Liver (tissue), 9 donors: ENCODE results near the gene RCOR1. TPM values are rescaled to one million over a fixed set of nuclear protein-coding genes. Genes with fewer than 3 reads are reported as not detected.

Experiments used
- DNase-seq: peaks from one replicate; pipeline ENCODE4 v3.0.0-alpha.2; 2017; ENCODE audit warnings: low spot score
- H3K27ac ChIP-seq, 2 donors: one replicate each; pipeline ENCODE4 v1.7.0; 2013; ENCODE audit warnings: inconsistent platforms in 2 of 2, low read length in 2 of 2, control low read depth in 1 of 2, low read depth in 1 of 2, mild to moderate bottlenecking in 1 of 2
- H3K27me3 ChIP-seq, 4 donors: one replicate each; pipeline versions ENCODE4 v1.6.1 to v1.7.0; 2013; ENCODE audit warnings: low read length in 3 of 4, inconsistent platforms in 1 of 4, mild to moderate bottlenecking in 1 of 4, moderate library complexity in 1 of 4; ENCODE audit not compliant: control insufficient read depth in 4 of 4, insufficient read depth in 4 of 4
- H3K36me3 ChIP-seq, 4 donors: one replicate each; pipeline versions ENCODE4 v1.6.1 to v1.7.0; 2013; ENCODE audit warnings: low read length in 3 of 4, mild to moderate bottlenecking in 3 of 4, low read depth in 1 of 4, moderate library complexity in 1 of 4; ENCODE audit not compliant: control insufficient read depth in 4 of 4, insufficient read depth in 3 of 4
- H3K4me1 ChIP-seq, 4 donors: one replicate each; pipeline versions ENCODE4 v1.6.1 to v1.7.0; 2013; ENCODE audit warnings: low read length in 3 of 4, mild to moderate bottlenecking in 3 of 4, moderate library complexity in 1 of 4; ENCODE audit not compliant: control insufficient read depth in 4 of 4, insufficient read depth in 4 of 4
- H3K4me3 ChIP-seq, 3 donors: one replicate each; pipeline versions ENCODE4 v1.6.1 to v1.7.0; 2013; ENCODE audit warnings: low read length in 3 of 3, control low read depth in 1 of 3, low read depth in 1 of 3, mild to moderate bottlenecking in 1 of 3
- H3K9ac ChIP-seq, 2 donors: one replicate each; pipeline ENCODE4 v1.7.0; 2013; ENCODE audit warnings: low read length in 2 of 2, mild to moderate bottlenecking in 2 of 2, moderate library complexity in 2 of 2, control low read depth in 1 of 2, low read depth in 1 of 2
- H3K9me3 ChIP-seq, 4 donors: one replicate each; pipeline versions ENCODE4 v1.6.1 to v1.7.0; 2013; ENCODE audit warnings: low read length in 3 of 4; ENCODE audit not compliant: control insufficient read depth in 4 of 4
- ATF3 ChIP-seq: IDR thresholded peaks from 2 replicates; pipeline ENCODE4 v1.6.1; 2016; ENCODE audit warnings: antibody characterized with exemption
- CTCF ChIP-seq: fragments of 150-350 bp; IDR thresholded peaks from 2 replicates; pipeline ENCODE4 v1.5.1; 2017; ENCODE audit warnings: improper control_type of control experiment, low read depth, low read length; ENCODE audit not compliant: missing input control
- EGR1 ChIP-seq, 2 donors: IDR thresholded peaks; 2 replicates each; pipeline ENCODE4 v1.6.1; 2016 to 2018; ENCODE audit warnings: antibody characterized with exemption in 2 of 2, low read depth in 2 of 2
- FOXA1 ChIP-seq: IDR thresholded peaks from 2 replicates; pipeline ENCODE4 v1.6.1; 2016; ENCODE audit warnings: antibody characterized with exemption
- FOXA2 ChIP-seq: IDR thresholded peaks from 2 replicates; pipeline ENCODE4 v1.6.1; 2016; ENCODE audit warnings: antibody characterized with exemption
- HNF4A ChIP-seq, 2 donors: conservative IDR thresholded peaks; 2 replicates each; pipeline ENCODE4 v1.6.1; 2016; ENCODE audit warnings: antibody characterized with exemption in 2 of 2, mild to moderate bottlenecking in 2 of 2
- HNF4G ChIP-seq: IDR thresholded peaks from 2 replicates; pipeline ENCODE4 v1.6.1; 2016; ENCODE audit warnings: antibody characterized with exemption
- MAX ChIP-seq: IDR thresholded peaks from 2 replicates; pipeline ENCODE4 v1.6.1; 2016; ENCODE audit warnings: antibody characterized with exemption
- RXRA ChIP-seq, 2 donors: IDR thresholded peaks; 2 replicates each; pipeline ENCODE4 v1.6.1; 2017 to 2018; ENCODE audit warnings: antibody characterized with exemption in 2 of 2, mild to moderate bottlenecking in 1 of 2
- SP1 ChIP-seq: IDR thresholded peaks from 2 replicates; pipeline ENCODE4 v1.6.1; 2018; ENCODE audit warnings: antibody characterized with exemption, mild to moderate bottlenecking
- TAF1 ChIP-seq: conservative IDR thresholded peaks from 2 replicates; pipeline ENCODE4 v1.6.1; 2016; ENCODE audit warnings: antibody characterized with exemption, mild to moderate bottlenecking
- WGBS: extraction: QIAGEN DNeasy Blood & Tissue Kit; methylation state at CpG from one replicate; pipeline ENCODE4 v1.1.7; 2013; 5-methylcytosine and 5-hydroxymethylcytosine counted together
- polyA plus RNA-seq, 2 donors: library from polyadenylated mRNA; stranded (reverse) in 1 of 2; unstranded in 1 of 2; fragments of 200-250 nt in 1 of 2; fragments of >200 nt in 1 of 2; fragmentation: Nextera tagmentation in 1 of 2; extraction: Ambion mirVana in 1 of 2; gene quantifications; one replicate each; pipeline versions ENCODE4 v1.2.1 to v1.2.3, GENCODE V29; 2013 to 2015
- total RNA-seq, 2 donors: library from RNA; depleted of rRNA; stranded (reverse); fragments of >200 nt; gene quantifications; one replicate each; pipeline ENCODE4 v1.2.3, GENCODE V29; 2014
- donor health status: healthy.
- donor health status: healthy.
- donor health status: healthy.
- donor health status: healthy.
- donor health status: healthy.

RCOR1 gene
- total and polyA plus RNA-seq, 4 donors: 4.2 to 17.0 (median 5.7) TPM

GRCh38 chr14:102560458-102561261 is 31.8 kb upstream of the RCOR1 start:
- Histone ChIP-seq H3K4me1 (no peaks in the 10 kb centered on the region), H3K27me3 (no peaks in the 10 kb centered on the region), H3K9me3 (no peaks in the 10 kb centered on the region), H3K36me3 (no peaks in the 10 kb centered on the region), H3K27ac (no peak overlapping the region), H3K9ac (no peak overlapping the region), H3K4me3 (no peak overlapping the region)
- DNase-seq: no peak
- no peak for TF ChIP-seq SP1
- TF ChIP-seq HNF4A (conservative IDR thresholded peaks at IDR 0.05): no peak
- no peak for TF ChIP-seq RXRA (IDR thresholded peaks at IDR 0.05)
- no peak for TF ChIP-seq FOXA2
- WGBS: 82% methylated on average over 14 of the region's 14 CpGs

- Histone ChIP-seq H3K4me1 (peaks cover 0 to 5% (median 0%) of the 10 kb centered on the region in 4 donors), H3K9me3 (no peaks in the 10 kb centered on the region), H3K36me3 (no peaks in the 10 kb centered on the region), H3K4me3 (no peak overlapping the region), H3K27me3 (no peaks in the 10 kb centered on the region), H3K27ac (no peak overlapping the region), H3K9ac (no peak overlapping the region)
- TF ChIP-seq FOXA2: no peak
- no peak for TF ChIP-seq CTCF
- TF ChIP-seq EGR1 (IDR thresholded peaks at IDR 0.05; ENCODE audit: low read depth in 2 of 2): no peak
- no peak for TF ChIP-seq HNF4A (conservative IDR thresholded peaks at IDR 0.05)
- TF ChIP-seq TAF1: no peak
- DNase-seq: no peak
- 66% methylated on average over 10 of the region's 10 CpGs for WGBS
Observed at GRCh38 chr14:102565331-102565887, 27.0 kb upstream of the RCOR1 start.

- Histone ChIP-seq H3K9ac (no peak overlapping the region), H3K27me3 (no peaks in the 10 kb centered on the region), H3K4me3 (no peak overlapping the region), H3K4me1 (peaks cover 0 to 5% (median 0%) of the 10 kb centered on the region in 4 donors), H3K9me3 (no peaks in the 10 kb centered on the region), H3K27ac (no peak overlapping the region), H3K36me3 (no peaks in the 10 kb centered on the region)
- TF ChIP-seq TAF1 (no peak), FOXA1 (no peak), EGR1 (IDR thresholded peaks at IDR 0.05; ENCODE audit: low read depth in 2 of 2) (no peak), HNF4G (no peak), HNF4A (conservative IDR thresholded peaks at IDR 0.05) (no peak), ATF3 (no peak), MAX (no peak)
- 95% methylated on average over 7 of the region's 7 CpGs for WGBS
- DNase-seq: no peak
Observed at GRCh38 chr14:102565959-102566358, 26.5 kb upstream of the RCOR1 start.
